ENCODE measurements around the gene TMEM209.
"Not testable (repeated sequence)": the region's sequence is repeated elsewhere in the genome, so short reads cannot be mapped to it uniquely, and the experiment has no call there.

Gene TMEM209

GRCh38 chr7:130137207-130137606 is 68.0 kb downstream of the TMEM209 start:
- no peak overlapping the region for H3K9ac ChIP-seq (ENCODE audit: low read depth, low read length)
- peaks cover 4% of the 10 kb centered on the region for H3K4me1 ChIP-seq (ENCODE audit: insufficient read depth, low read length)
- H3K36me3 ChIP-seq (ENCODE audit: insufficient read depth, low read length), result no peaks in the 10 kb centered on the region
- H3K9me3 ChIP-seq (ENCODE audit: control insufficient read depth, insufficient read depth, low read length), result no peaks in the 10 kb centered on the region

- H3K4me1 ChIP-seq (ENCODE audit: insufficient read depth, low read length), result no peaks in the 10 kb centered on the region; the same call in none of the 2 replicates
- H3K9ac ChIP-seq (ENCODE audit: low read depth, low read length), result no peak overlapping the region
- H3K36me3 ChIP-seq (ENCODE audit: insufficient read depth, low read length), result 0 out of 2 replicates have a peak, but pooled peaks cover 3% of the 10 kb centered on the region
- H3K9me3 ChIP-seq (ENCODE audit: control insufficient read depth, insufficient read depth, low read length), result no peaks in the 10 kb centered on the region
These were observed 68.5 kb downstream of the TMEM209 start for GRCh38 chr7:130136579-130137167.

- no peaks in the 10 kb centered on the region; the same call in 1 of the 2 replicates for H3K4me1 ChIP-seq (ENCODE audit: insufficient read depth, low read length)
- H3K9ac ChIP-seq (ENCODE audit: low read depth, low read length), result no peak overlapping the region
- peaks cover 3% of the 10 kb centered on the region; the same call in 1 of the 2 replicates for H3K36me3 ChIP-seq (ENCODE audit: insufficient read depth, low read length)
- no peaks in the 10 kb centered on the region for H3K9me3 ChIP-seq (ENCODE audit: control insufficient read depth, insufficient read depth, low read length)
These were observed 69.7 kb downstream of the TMEM209 start for GRCh38 chr7:130135208-130136205.

GRCh38 chr7:130134726-130135125 is 70.5 kb downstream of the TMEM209 start:
- Histone ChIP-seq H3K36me3 (ENCODE audit: insufficient read depth, low read length) (peaks cover 3% of the 10 kb centered on the region), H3K4me1 (ENCODE audit: insufficient read depth, low read length) (no peaks in the 10 kb centered on the region; the same call in 1 of the 2 replicates), H3K9me3 (ENCODE audit: control insufficient read depth, insufficient read depth, low read length) (no peaks in the 10 kb centered on the region), H3K9ac (ENCODE audit: low read depth, low read length) (no peak overlapping the region)

- Histone ChIP-seq H3K36me3 (ENCODE audit: insufficient read depth, low read length) (peaks cover 3% of the 10 kb centered on the region), H3K9me3 (ENCODE audit: control insufficient read depth, insufficient read depth, low read length) (no peaks in the 10 kb centered on the region), H3K4me1 (ENCODE audit: insufficient read depth, low read length) (no peaks in the 10 kb centered on the region; the same call in 1 of the 2 replicates), H3K9ac (ENCODE audit: low read depth, low read length) (no peak overlapping the region)
These were observed 71.0 kb downstream of the TMEM209 start for GRCh38 chr7:130134106-130134636.

GRCh38 chr7:130133029-130133782 is 72.0 kb downstream of the TMEM209 start:
- Histone ChIP-seq H3K9ac (ENCODE audit: low read depth, low read length) (no peak overlapping the region), H3K36me3 (ENCODE audit: insufficient read depth, low read length) (peaks cover 3% of the 10 kb centered on the region), H3K9me3 (ENCODE audit: control insufficient read depth, insufficient read depth, low read length) (no peaks in the 10 kb centered on the region), H3K4me1 (ENCODE audit: insufficient read depth, low read length) (no peaks in the 10 kb centered on the region; the same call in 1 of the 2 replicates)

- H3K36me3 ChIP-seq (ENCODE audit: insufficient read depth, low read length), result peaks cover 3% of the 10 kb centered on the region
- H3K9me3 ChIP-seq (ENCODE audit: control insufficient read depth, insufficient read depth, low read length), result no peaks in the 10 kb centered on the region
- H3K4me1 ChIP-seq (ENCODE audit: insufficient read depth, low read length), result no peaks in the 10 kb centered on the region; the same call in 1 of the 2 replicates
- H3K9ac ChIP-seq (ENCODE audit: low read depth, low read length), result no peak overlapping the region
These were observed 73.0 kb downstream of the TMEM209 start for GRCh38 chr7:130131964-130132875.

- no peaks in the 10 kb centered on the region for H3K9me3 ChIP-seq (ENCODE audit: control insufficient read depth, insufficient read depth, low read length)
- H3K4me1 ChIP-seq (ENCODE audit: insufficient read depth, low read length), result no peaks in the 10 kb centered on the region; the same call in 1 of the 2 replicates
- no peak overlapping the region for H3K9ac ChIP-seq (ENCODE audit: low read depth, low read length)
- H3K36me3 ChIP-seq (ENCODE audit: insufficient read depth, low read length), result peaks cover 3% of the 10 kb centered on the region
These were observed 73.9 kb downstream of the TMEM209 start for GRCh38 chr7:130131191-130131834.

- Histone ChIP-seq H3K9ac (ENCODE audit: low read depth, low read length) (no peak overlapping the region), H3K4me1 (ENCODE audit: insufficient read depth, low read length) (no peaks in the 10 kb centered on the region; the same call in 1 of the 2 replicates), H3K36me3 (ENCODE audit: insufficient read depth, low read length) (peaks cover 7% of the 10 kb centered on the region), H3K9me3 (ENCODE audit: control insufficient read depth, insufficient read depth, low read length) (no peaks in the 10 kb centered on the region)
These were observed 76.2 kb downstream of the TMEM209 start for GRCh38 chr7:130129011-130129411.

GRCh38 chr7:130127821-130128317 is 77.3 kb downstream of the TMEM209 start:
- Histone ChIP-seq H3K9me3 (ENCODE audit: control insufficient read depth, insufficient read depth, low read length) (no peaks in the 10 kb centered on the region), H3K36me3 (ENCODE audit: insufficient read depth, low read length) (peaks cover 7% of the 10 kb centered on the region), H3K9ac (ENCODE audit: low read depth, low read length) (no peak overlapping the region), H3K4me1 (ENCODE audit: insufficient read depth, low read length) (no peaks in the 10 kb centered on the region)

GRCh38 chr7:130127404-130127803 is 77.8 kb downstream of the TMEM209 start:
- Histone ChIP-seq H3K9me3 (ENCODE audit: control insufficient read depth, insufficient read depth, low read length) (no peaks in the 10 kb centered on the region), H3K9ac (ENCODE audit: low read depth, low read length) (no peak overlapping the region), H3K36me3 (ENCODE audit: insufficient read depth, low read length) (peaks cover 7% of the 10 kb centered on the region), H3K4me1 (ENCODE audit: insufficient read depth, low read length) (no peaks in the 10 kb centered on the region)

GRCh38 chr7:130126840-130127239 is 78.4 kb downstream of the TMEM209 start:
- H3K4me1 ChIP-seq (ENCODE audit: insufficient read depth, low read length); H3K36me3 ChIP-seq (ENCODE audit: insufficient read depth, low read length); H3K9ac ChIP-seq (ENCODE audit: low read depth, low read length); H3K9me3 ChIP-seq (ENCODE audit: control insufficient read depth, insufficient read depth, low read length): not testable (repeated sequence)

- peaks cover 4% of the 10 kb centered on the region; the same call in 1 of the 2 replicates for H3K36me3 ChIP-seq (ENCODE audit: insufficient read depth, low read length)
- H3K9me3 ChIP-seq (ENCODE audit: control insufficient read depth, insufficient read depth, low read length), result no peaks in the 10 kb centered on the region
- no peak overlapping the region for H3K9ac ChIP-seq (ENCODE audit: low read depth, low read length)
- H3K4me1 ChIP-seq (ENCODE audit: insufficient read depth, low read length), result no peaks in the 10 kb centered on the region
These were observed 80.5 kb downstream of the TMEM209 start for GRCh38 chr7:130124711-130125110.
